Measurements from ENCODE around the gene MKRN2. TPM values are rescaled to one million over a fixed set of nuclear protein-coding genes. Genes with fewer than 3 reads are reported as not detected.
"Not testable (repeated sequence)": the region's sequence is repeated elsewhere in the genome, so short reads cannot be mapped to it uniquely, and the experiment has no call there.

The MKRN2 gene
- total RNA-seq, 6 experiments from 2014 or later: 8.8 to 12.8 (median 10.9) TPM

- H3K4me3 ChIP-seq: no peak overlapping the region
- no peak for TF ChIP-seq POLR2A (IDR thresholded peaks at IDR 0.05)
- TF ChIP-seq, protein P1, sequence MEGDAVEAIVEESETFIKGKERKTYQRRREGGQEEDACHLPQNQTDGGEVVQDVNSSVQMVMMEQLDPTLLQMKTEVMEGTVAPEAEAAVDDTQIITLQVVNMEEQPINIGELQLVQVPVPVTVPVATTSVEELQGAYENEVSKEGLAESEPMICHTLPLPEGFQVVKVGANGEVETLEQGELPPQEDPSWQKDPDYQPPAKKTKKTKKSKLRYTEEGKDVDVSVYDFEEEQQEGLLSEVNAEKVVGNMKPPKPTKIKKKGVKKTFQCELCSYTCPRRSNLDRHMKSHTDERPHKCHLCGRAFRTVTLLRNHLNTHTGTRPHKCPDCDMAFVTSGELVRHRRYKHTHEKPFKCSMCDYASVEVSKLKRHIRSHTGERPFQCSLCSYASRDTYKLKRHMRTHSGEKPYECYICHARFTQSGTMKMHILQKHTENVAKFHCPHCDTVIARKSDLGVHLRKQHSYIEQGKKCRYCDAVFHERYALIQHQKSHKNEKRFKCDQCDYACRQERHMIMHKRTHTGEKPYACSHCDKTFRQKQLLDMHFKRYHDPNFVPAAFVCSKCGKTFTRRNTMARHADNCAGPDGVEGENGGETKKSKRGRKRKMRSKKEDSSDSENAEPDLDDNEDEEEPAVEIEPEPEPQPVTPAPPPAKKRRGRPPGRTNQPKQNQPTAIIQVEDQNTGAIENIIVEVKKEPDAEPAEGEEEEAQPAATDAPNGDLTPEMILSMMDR (IDR thresholded peaks at IDR 0.05): no peak
Observed at GRCh38 chr3:12620305-12620704, 63.4 kb downstream of the MKRN2 start.

DNA sequence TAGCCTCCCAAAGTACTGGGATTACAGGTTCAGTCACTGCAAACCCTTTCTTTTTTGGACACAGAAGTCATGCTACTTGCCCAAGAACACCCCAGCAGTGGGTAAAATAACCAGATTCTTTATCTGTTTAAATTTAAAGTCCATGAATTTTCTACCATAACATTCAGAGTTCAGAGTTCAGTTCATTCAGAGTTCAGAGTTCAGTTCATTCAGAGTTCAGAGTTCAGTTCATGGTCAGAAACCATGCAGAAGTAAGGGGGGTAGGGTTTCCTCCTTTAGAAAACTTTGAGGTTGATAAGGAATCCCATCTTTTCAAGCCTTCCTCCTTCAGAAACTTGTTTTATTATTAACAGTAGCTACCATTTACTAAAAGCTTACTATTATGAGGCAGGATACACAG, 63.8 kb downstream of the MKRN2 start:
- Histone ChIP-seq H3K36me3 (peaks cover 0 to 22% (median 8%) of the 10 kb centered on the region in 4 donors), H3K9me3 (no peaks in the 10 kb centered on the region), H3K27me3 (no peaks in the 10 kb centered on the region), H3K4me3 (no peak overlapping the region), H3K4me1 (peaks cover 0 to 38% (median 18%) of the 10 kb centered on the region in 4 donors), H3K27ac (peak overlapping the region in 2 of 3 donors; percentile 42 to 65)
- TF ChIP-seq POLR2A (IDR thresholded peaks at IDR 0.05): no peak
- TF ChIP-seq, protein P1 (IDR thresholded peaks at IDR 0.05): no peak
- peak; percentile 58 to 74 (median 69) for ATAC-seq
- intact Hi-C loops (cut with DNase I): no loop called here
- DNase-seq: no peak

More at GRCh38 chr3:12620305-12620704, 63.4 kb downstream of the MKRN2 start:
- Histone ChIP-seq H3K9me3 (no peaks in the 10 kb centered on the region), H3K27ac (peak overlapping the region in 2 of 3 donors; percentile 42 to 65), H3K27me3 (no peaks in the 10 kb centered on the region), H3K4me1 (peaks cover 0 to 33% (median 17%) of the 10 kb centered on the region in 4 donors), H3K36me3 (peaks cover 0 to 22% (median 10%) of the 10 kb centered on the region in 4 donors)
- ATAC-seq (no peak), DNase-seq (no peak)
- intact Hi-C loops (cut with DNase I): no loop called here
- 85% methylated on average over 6 of the region's 6 CpGs for WGBS (ENCODE audit: insufficient coverage, low coverage, low lambda C conversion rate, missing lambda C conversion rate)

- Histone ChIP-seq H3K4me1 (peaks cover 0 to 43% (median 20%) of the 10 kb centered on the region in 4 donors), H3K36me3 (peaks cover 0 to 11% (median 5%) of the 10 kb centered on the region in 4 donors), H3K27me3 (no peaks in the 10 kb centered on the region), H3K9me3 (no peaks in the 10 kb centered on the region), H3K4me3 (no peak overlapping the region), H3K27ac (peak overlapping the region in 1 of 3 donors; percentile 39)
- WGBS (ENCODE audit: insufficient coverage, low coverage, low lambda C conversion rate, missing lambda C conversion rate): 34% methylated on average over 4 of the region's 4 CpGs
- no peak for TF ChIP-seq POLR2A (IDR thresholded peaks at IDR 0.05)
- DNase-seq: no peak
- intact Hi-C loops (cut with DNase I): no loop called here
- peak in 1 of 4 donors; percentile 5 for ATAC-seq
Observed at GRCh38 chr3:12622335-12622734, 65.4 kb downstream of the MKRN2 start.

DNA sequence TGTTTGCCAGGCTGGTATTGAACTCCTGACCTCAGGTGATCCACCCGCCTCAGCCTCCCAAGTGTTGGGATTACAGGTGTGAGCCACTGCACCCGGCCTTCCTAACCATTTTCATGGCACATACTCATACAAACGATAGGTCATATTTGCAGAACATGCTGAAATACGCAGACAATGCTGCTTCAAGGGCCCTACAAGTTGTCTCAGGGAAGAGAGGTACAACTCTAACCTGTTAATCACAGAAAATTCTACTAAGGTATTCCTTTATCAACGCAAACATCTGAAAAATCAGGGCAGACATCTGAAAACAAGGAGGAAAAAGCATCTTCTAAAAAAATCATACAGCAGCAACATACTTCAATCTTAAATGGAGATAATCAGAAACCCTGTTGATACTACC, 67.2 kb downstream of the MKRN2 start:
- no peak for ATAC-seq
- Histone ChIP-seq H3K27ac (peak overlapping the region in 1 of 3 donors; percentile 39), H3K4me1 (peaks cover 0 to 47% (median 22%) of the 10 kb centered on the region in 4 donors), H3K27me3 (no peaks in the 10 kb centered on the region), H3K36me3 (no peaks in the 10 kb centered on the region), H3K4me3 (no peak overlapping the region), H3K9me3 (no peaks in the 10 kb centered on the region)
- DNase-seq: no peak
- 42% methylated on average over 5 of the region's 5 CpGs for WGBS (ENCODE audit: insufficient coverage, low coverage, low lambda C conversion rate, missing lambda C conversion rate)
- TF ChIP-seq POLR2A (IDR thresholded peaks at IDR 0.05): no peak
- TF ChIP-seq, protein P1 (IDR thresholded peaks at IDR 0.05): no peak
- intact Hi-C loops (cut with DNase I): no loop called here

GRCh38 chr3:12624964-12625363, 68.1 kb downstream of the MKRN2 start:
- H3K4me3 ChIP-seq; intact Hi-C loops (cut with DNase I); H3K36me3 ChIP-seq; H3K27me3 ChIP-seq; ATAC-seq; DNase-seq; H3K9me3 ChIP-seq: not testable (repeated sequence)
- Histone ChIP-seq H3K27ac (peak overlapping the region in 1 of 3 donors; percentile 48), H3K4me1 (peaks cover 0 to 55% (median 26%) of the 10 kb centered on the region in 4 donors)
- WGBS (ENCODE audit: insufficient coverage, low coverage, low lambda C conversion rate, missing lambda C conversion rate): 74% methylated on average over 3 of the region's 3 CpGs

All from right lobe of liver (tissue), 6 donors.